HepG2 (cell line): ENCODE data around the gene MRPL34. TPM values are rescaled to one million over a fixed set of nuclear protein-coding genes. Genes with fewer than 3 reads are reported as not detected.

Experiments
- AFF4 ChIP-seq: sonication (generic); formaldehyde crosslinking; IDR thresholded peaks from 2 replicates; pipeline ENCODE4 v1.4.0; 2020; ENCODE audit warnings: missing genetic modification reagents
- CAMTA2 ChIP-seq: sonication (generic); formaldehyde crosslinking; IDR thresholded peaks from 2 replicates; pipeline ENCODE4 v1.4.0; 2020; ENCODE audit warnings: mild to moderate bottlenecking, missing genetic modification reagents, borderline replicate concordance
- HDAC1 ChIP-seq: sonication (generic); formaldehyde crosslinking; IDR thresholded peaks from 2 replicates; pipeline ENCODE4 v1.5.1; 2020; ENCODE audit warnings: mild to moderate bottlenecking, missing genetic modification reagents
- JUNB ChIP-seq: sonication (generic); formaldehyde crosslinking; IDR thresholded peaks from 2 replicates; pipeline ENCODE4 v1.8.0; 2022; ENCODE audit warnings: missing genetic modification reagents, mild to moderate bottlenecking, borderline replicate concordance
- MED8 ChIP-seq: sonication (generic); formaldehyde crosslinking; IDR thresholded peaks from 2 replicates; pipeline ENCODE4 v1.8.1; 2023; ENCODE audit warnings: mild to moderate bottlenecking, missing genetic modification reagents; ENCODE audit not compliant: insufficient replicate concordance
- MEIS2 ChIP-seq: sonication (generic); formaldehyde crosslinking; IDR thresholded peaks from 2 replicates; pipeline ENCODE4 v1.9.0; 2021; ENCODE audit warnings: mild to moderate bottlenecking, missing genetic modification reagents
- PAX8 ChIP-seq: sonication (generic); formaldehyde crosslinking; IDR thresholded peaks from 2 replicates; pipeline ENCODE4 v1.8.0; 2022; ENCODE audit warnings: mild to moderate bottlenecking, missing genetic modification reagents, borderline replicate concordance
- POLR2AphosphoS2 ChIP-seq: IDR thresholded peaks from 2 replicates; pipeline ENCODE4 v1.6.1; 2011; ENCODE audit warnings: low read depth, low read length, improper control_type of control experiment
- ZBTB2 ChIP-seq: sonication (generic); formaldehyde crosslinking; IDR thresholded peaks from 2 replicates; pipeline ENCODE4 v1.8.0; 2022; ENCODE audit warnings: low read depth, missing genetic modification reagents
- ZBTB44 ChIP-seq: sonication (generic); formaldehyde crosslinking; IDR thresholded peaks from 2 replicates; pipeline ENCODE4 v1.4.0; 2020; ENCODE audit warnings: missing genetic modification reagents
- ZFP90 ChIP-seq: sonication (generic); formaldehyde crosslinking; IDR thresholded peaks from 2 replicates; pipeline ENCODE4 v1.8.0; 2022; ENCODE audit warnings: missing genetic modification reagents, mild to moderate bottlenecking, inconsistent platforms, borderline replicate concordance
- ZMAT3 ChIP-seq: sonication (generic); formaldehyde crosslinking; conservative IDR thresholded peaks from 2 replicates; pipeline ENCODE4 v1.7.0; 2021; ENCODE audit warnings: missing genetic modification reagents
- ZNF646 ChIP-seq: sonication (generic); formaldehyde crosslinking; IDR thresholded peaks from 2 replicates; pipeline ENCODE4 v1.9.0; 2021; ENCODE audit warnings: mild to moderate bottlenecking, missing genetic modification reagents
- ZNF883 ChIP-seq: sonication (generic); formaldehyde crosslinking; IDR thresholded peaks from 2 replicates; pipeline ENCODE4 v1.5.1; 2020; ENCODE audit warnings: mild to moderate bottlenecking, missing genetic modification reagents; ENCODE audit errors: not compliant biosample characterization
- polyA plus RNA-seq, 8 experiments: library from polyadenylated mRNA; depleted of rRNA in 3 of 8; stranded (reverse) in 7 of 8; unstranded in 1 of 8; fragments of >200 nt; fragmentation: Illumina TruSeq in 4 of 8; extraction: Trizol in 4 of 8; gene quantifications; 2 replicates each; pipeline versions ENCODE4 v1.2.1 to v1.2.3, GENCODE V29; 2011 to 2016; ENCODE audit warnings: low read depth in 4 of 8, missing spikeins in 1 of 8, mixed read lengths in 1 of 8; ENCODE audit not compliant: insufficient read depth in 1 of 8
- total RNA-seq, 5 experiments: library from RNA; depleted of rRNA; stranded (reverse); fragments of >200 nt; fragmentation: Illumina TruSeq; extraction: Trizol; gene quantifications; 2 replicates each; pipeline ENCODE4 v1.2.3, GENCODE V29; 2016; ENCODE audit warnings: low read depth in 1 of 5

The MRPL34 gene
- total and polyA plus RNA-seq, 2 of the 13 experiments (the other 11 are each of a cell fraction or from before 2014, with no cell fraction given) = 74.0 to 77.3 TPM

- TF ChIP-seq ZNF646 (CRISPR knock-in tag) = no peak
- TF ChIP-seq CAMTA2 = no peak
- TF ChIP-seq MEIS2 (CRISPR knock-in tag) = peak; percentile 20; the same call in 1 of the 2 replicates
- TF ChIP-seq ZMAT3 (CRISPR knock-in tag) = no peak
- TF ChIP-seq ZFP90 (CRISPR knock-in tag) = peak; percentile 82
- no peak for TF ChIP-seq JUNB
- TF ChIP-seq AFF4 (CRISPR knock-in tag) = no peak
- TF ChIP-seq MED8 (CRISPR knock-in tag) = no peak
- peak; percentile 62 for TF ChIP-seq ZNF883
- TF ChIP-seq HDAC1 (CRISPR knock-in tag) = 0 out of 2 replicates have a peak, but pooled peaks have one; percentile 2
- TF ChIP-seq PAX8 = no peak
- TF ChIP-seq ZBTB44 (CRISPR knock-in tag) = no peak
- TF ChIP-seq ZBTB2 (CRISPR knock-in tag) = no peak; the same call in 1 of the 2 replicates
- TF ChIP-seq POLR2AphosphoS2 = no peak
Measured at GRCh38 chr19:17309198-17309964, 3.7 kb downstream of the MRPL34 start, which contains the start of gene DDA1 (continued).
